GM19099 (cell line): Measurements from ENCODE around the gene LAPTM5.

Experiments
- POLR2A ChIP-seq: IDR thresholded peaks from 3 replicates; pipeline ENCODE4 v1.6.1; 2011; ENCODE audit warnings: low read depth; ENCODE audit not compliant: insufficient read length; ENCODE audit errors: extremely low read depth

The LAPTM5 gene

GRCh38 chr1:30728832-30729638 lies 28.5 kb downstream of the LAPTM5 start:
- no peak for TF ChIP-seq POLR2A

- TF ChIP-seq POLR2A, result no peak
Measured at GRCh38 chr1:30728340-30728739, 29.2 kb downstream of the LAPTM5 start.

GRCh38 chr1:30727824-30728223 lies 29.8 kb downstream of the LAPTM5 start:
- no peak for TF ChIP-seq POLR2A

- TF ChIP-seq POLR2A, result no peak
Measured at GRCh38 chr1:30726773-30727684, 30.5 kb downstream of the LAPTM5 start.

GRCh38 chr1:30726236-30726635 lies 31.3 kb downstream of the LAPTM5 start:
- TF ChIP-seq POLR2A, result no peak

- TF ChIP-seq POLR2A, result no peak
Measured at GRCh38 chr1:30725450-30726095, 32.0 kb downstream of the LAPTM5 start.

GRCh38 chr1:30724655-30725421 lies 32.7 kb downstream of the LAPTM5 start:
- TF ChIP-seq POLR2A, result no peak

- TF ChIP-seq POLR2A, result no peak
Measured at GRCh38 chr1:30724175-30724574, 33.4 kb downstream of the LAPTM5 start.

- TF ChIP-seq POLR2A, result no peak
Measured at GRCh38 chr1:30723331-30723755, 34.2 kb downstream of the LAPTM5 start, which contains the start of gene MATN1. Gene MATN1 (minus strand): TSS chr1:30723585. CDS start chr1:30723551, 34 bp downstream.

- TF ChIP-seq POLR2A, result no peak
Measured at GRCh38 chr1:30721812-30722537, 35.6 kb downstream of the LAPTM5 start.

- TF ChIP-seq POLR2A, result no peak
Measured at GRCh38 chr1:30721341-30721793, 36.2 kb downstream of the LAPTM5 start.

- TF ChIP-seq POLR2A, result no peak
Measured at GRCh38 chr1:30720271-30721223, 37.0 kb downstream of the LAPTM5 start.

GRCh38 chr1:30719406-30720270 lies 37.9 kb downstream of the LAPTM5 start:
- no peak for TF ChIP-seq POLR2A
